ENCODE measurements around the gene PRKAR1B.

PRKAR1B gene

GRCh38 chr7:727104-727805 is at the start of gene PRKAR1B:
PRKAR1B (minus strand) TSS chr7:727281; CDS start chr7:711505, 15,776 bp downstream.
- peak within 1 kb of the TSS; percentile 95 for H2AFZ ChIP-seq (ENCODE audit: low read length)
- H3K79me2 ChIP-seq (ENCODE audit: insufficient read depth, low read length) = peaks cover 31% of the 10 kb centered on the region
- H3K27me3 ChIP-seq (ENCODE audit: insufficient read depth, low read length, poor library complexity, severe bottlenecking) = no peaks in the 10 kb centered on the region
- no peaks in the 10 kb centered on the region for H3F3A ChIP-seq (ENCODE audit: low read depth)
- H3K4me2 ChIP-seq (ENCODE audit: low read depth, low read length, poor library complexity, severe bottlenecking) = peak within 1 kb of the TSS; percentile 99
- H3K9me3 ChIP-seq (ENCODE audit: insufficient read depth, low read depth, low read length) = 0 out of 2 replicates have a peak, but pooled peaks cover 5% of the 10 kb centered on the region
- H3K9me2 ChIP-seq (replicated peaks; ENCODE audit: low read depth, low read length) = no peaks in the 10 kb centered on the region
- no peaks in the 10 kb centered on the region; the same call in 1 of the 2 replicates for H3K36me3 ChIP-seq (ENCODE audit: insufficient read depth, low read length)
- TF ChIP-seq, protein P1, sequence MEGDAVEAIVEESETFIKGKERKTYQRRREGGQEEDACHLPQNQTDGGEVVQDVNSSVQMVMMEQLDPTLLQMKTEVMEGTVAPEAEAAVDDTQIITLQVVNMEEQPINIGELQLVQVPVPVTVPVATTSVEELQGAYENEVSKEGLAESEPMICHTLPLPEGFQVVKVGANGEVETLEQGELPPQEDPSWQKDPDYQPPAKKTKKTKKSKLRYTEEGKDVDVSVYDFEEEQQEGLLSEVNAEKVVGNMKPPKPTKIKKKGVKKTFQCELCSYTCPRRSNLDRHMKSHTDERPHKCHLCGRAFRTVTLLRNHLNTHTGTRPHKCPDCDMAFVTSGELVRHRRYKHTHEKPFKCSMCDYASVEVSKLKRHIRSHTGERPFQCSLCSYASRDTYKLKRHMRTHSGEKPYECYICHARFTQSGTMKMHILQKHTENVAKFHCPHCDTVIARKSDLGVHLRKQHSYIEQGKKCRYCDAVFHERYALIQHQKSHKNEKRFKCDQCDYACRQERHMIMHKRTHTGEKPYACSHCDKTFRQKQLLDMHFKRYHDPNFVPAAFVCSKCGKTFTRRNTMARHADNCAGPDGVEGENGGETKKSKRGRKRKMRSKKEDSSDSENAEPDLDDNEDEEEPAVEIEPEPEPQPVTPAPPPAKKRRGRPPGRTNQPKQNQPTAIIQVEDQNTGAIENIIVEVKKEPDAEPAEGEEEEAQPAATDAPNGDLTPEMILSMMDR (conservative IDR thresholded peaks at IDR 0.05; ENCODE audit: low read length) = no peak
- TF ChIP-seq EZH2phosphoT487 (IDR thresholded peaks at IDR 0.05; ENCODE audit: borderline replicate concordance) = no peak
- peak within 1 kb of the TSS; percentile 90 for H3K9ac ChIP-seq (ENCODE audit: low read depth, low read length, poor library complexity, severe bottlenecking)
- peaks cover 21% of the 10 kb centered on the region for H3K4me1 ChIP-seq (ENCODE audit: insufficient read depth, low read length, poor library complexity, severe bottlenecking)
- no peaks in the 10 kb centered on the region for H4K20me1 ChIP-seq (ENCODE audit: insufficient read depth, low read length, poor library complexity, severe bottlenecking)
- H3K4me3 ChIP-seq (ENCODE audit: low read length, poor library complexity, severe bottlenecking) = peak within 1 kb of the TSS; percentile 95

DNA sequence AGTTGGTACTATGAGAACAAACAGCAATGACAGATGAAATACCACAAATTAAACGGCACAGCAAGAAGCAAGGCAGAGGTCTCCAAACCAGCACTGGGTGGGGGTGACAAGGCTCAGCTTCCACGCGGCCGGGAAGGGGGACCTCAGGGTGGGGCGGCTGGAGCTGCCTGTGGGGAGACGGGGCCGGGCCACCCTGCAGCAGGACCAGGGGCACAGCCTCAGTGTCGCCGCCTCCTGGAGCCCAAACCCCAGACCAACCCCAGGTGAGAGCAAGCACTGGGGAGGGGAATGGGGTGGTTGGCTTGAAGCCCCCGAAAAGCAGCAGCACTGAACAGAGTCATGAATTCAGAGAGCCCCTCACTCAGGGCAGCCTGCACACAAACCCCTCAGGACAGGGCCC is 49.3 kb upstream of the PRKAR1B start:
- H4K20me1 ChIP-seq (ENCODE audit: insufficient read depth, low read length, poor library complexity, severe bottlenecking) = no peaks in the 10 kb centered on the region

GRCh38 chr7:774161-775109 is 47.4 kb upstream of the PRKAR1B start:
- no peaks in the 10 kb centered on the region for H3K4me1 ChIP-seq (ENCODE audit: insufficient read depth, low read length, poor library complexity, severe bottlenecking)
- H3K79me2 ChIP-seq (ENCODE audit: insufficient read depth, low read length) = no peaks in the 10 kb centered on the region
- H3K9me3 ChIP-seq (ENCODE audit: insufficient read depth, low read depth, low read length) = no peaks in the 10 kb centered on the region
- H4K20me1 ChIP-seq (ENCODE audit: insufficient read depth, low read length, poor library complexity, severe bottlenecking) = no peaks in the 10 kb centered on the region
- no peaks in the 10 kb centered on the region for H3K27me3 ChIP-seq (ENCODE audit: insufficient read depth, low read length, poor library complexity, severe bottlenecking)
- TF ChIP-seq, protein P1 (conservative IDR thresholded peaks at IDR 0.05; ENCODE audit: low read length) = peak; percentile 77
- no peak for TF ChIP-seq EZH2phosphoT487 (IDR thresholded peaks at IDR 0.05; ENCODE audit: borderline replicate concordance)
- H3K36me3 ChIP-seq (ENCODE audit: insufficient read depth, low read length) = peaks cover 18% of the 10 kb centered on the region; the same call in 1 of the 2 replicates
- H2AFZ ChIP-seq (ENCODE audit: low read length) = no peak overlapping the region
- H3F3A ChIP-seq (ENCODE audit: low read depth) = no peaks in the 10 kb centered on the region
- no peak overlapping the region for H3K4me2 ChIP-seq (ENCODE audit: low read depth, low read length, poor library complexity, severe bottlenecking)
- no peak overlapping the region for H3K4me3 ChIP-seq (ENCODE audit: low read length, poor library complexity, severe bottlenecking)
- no peaks in the 10 kb centered on the region for H3K9me2 ChIP-seq (replicated peaks; ENCODE audit: low read depth, low read length)
- no peak overlapping the region for H3K9ac ChIP-seq (ENCODE audit: low read depth, low read length, poor library complexity, severe bottlenecking)

More for the DNA sequence above, 49.3 kb upstream of the PRKAR1B start:
- TF ChIP-seq, protein P1 (conservative IDR thresholded peaks at IDR 0.05; ENCODE audit: low read length) = no peak
- TF ChIP-seq EZH2phosphoT487 (IDR thresholded peaks at IDR 0.05; ENCODE audit: borderline replicate concordance) = no peak
- no peaks in the 10 kb centered on the region for H3K9me3 ChIP-seq (ENCODE audit: insufficient read depth, low read depth, low read length)
- H3F3A ChIP-seq (ENCODE audit: low read depth) = no peaks in the 10 kb centered on the region
- H3K4me1 ChIP-seq (ENCODE audit: insufficient read depth, low read length, poor library complexity, severe bottlenecking) = no peaks in the 10 kb centered on the region
- no peak overlapping the region for H3K9ac ChIP-seq (ENCODE audit: low read depth, low read length, poor library complexity, severe bottlenecking)
- no peak overlapping the region for H3K4me2 ChIP-seq (ENCODE audit: low read depth, low read length, poor library complexity, severe bottlenecking)
- no peaks in the 10 kb centered on the region for H3K27me3 ChIP-seq (ENCODE audit: insufficient read depth, low read length, poor library complexity, severe bottlenecking)
- no peaks in the 10 kb centered on the region for H3K9me2 ChIP-seq (replicated peaks; ENCODE audit: low read depth, low read length)
- no peak overlapping the region for H2AFZ ChIP-seq (ENCODE audit: low read length)
- no peaks in the 10 kb centered on the region for H3K79me2 ChIP-seq (ENCODE audit: insufficient read depth, low read length)
- peaks cover 18% of the 10 kb centered on the region; the same call in 1 of the 2 replicates for H3K36me3 ChIP-seq (ENCODE audit: insufficient read depth, low read length)
- H3K4me3 ChIP-seq (ENCODE audit: low read length, poor library complexity, severe bottlenecking) = no peak overlapping the region

All from Loucy (cell line).